ENCODE results near the gene ZDHHC1.

The ZDHHC1 gene, protein sequence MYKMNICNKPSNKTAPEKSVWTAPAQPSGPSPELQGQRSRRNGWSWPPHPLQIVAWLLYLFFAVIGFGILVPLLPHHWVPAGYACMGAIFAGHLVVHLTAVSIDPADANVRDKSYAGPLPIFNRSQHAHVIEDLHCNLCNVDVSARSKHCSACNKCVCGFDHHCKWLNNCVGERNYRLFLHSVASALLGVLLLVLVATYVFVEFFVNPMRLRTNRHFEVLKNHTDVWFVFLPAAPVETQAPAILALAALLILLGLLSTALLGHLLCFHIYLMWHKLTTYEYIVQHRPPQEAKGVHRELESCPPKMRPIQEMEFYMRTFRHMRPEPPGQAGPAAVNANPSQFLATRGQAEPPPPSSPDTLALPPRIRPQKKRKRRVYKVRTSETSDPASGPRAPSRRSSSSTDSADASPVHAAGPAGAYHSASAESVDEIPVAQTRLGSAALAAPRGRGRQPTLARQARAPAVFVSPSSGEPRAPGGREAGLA

DNA sequence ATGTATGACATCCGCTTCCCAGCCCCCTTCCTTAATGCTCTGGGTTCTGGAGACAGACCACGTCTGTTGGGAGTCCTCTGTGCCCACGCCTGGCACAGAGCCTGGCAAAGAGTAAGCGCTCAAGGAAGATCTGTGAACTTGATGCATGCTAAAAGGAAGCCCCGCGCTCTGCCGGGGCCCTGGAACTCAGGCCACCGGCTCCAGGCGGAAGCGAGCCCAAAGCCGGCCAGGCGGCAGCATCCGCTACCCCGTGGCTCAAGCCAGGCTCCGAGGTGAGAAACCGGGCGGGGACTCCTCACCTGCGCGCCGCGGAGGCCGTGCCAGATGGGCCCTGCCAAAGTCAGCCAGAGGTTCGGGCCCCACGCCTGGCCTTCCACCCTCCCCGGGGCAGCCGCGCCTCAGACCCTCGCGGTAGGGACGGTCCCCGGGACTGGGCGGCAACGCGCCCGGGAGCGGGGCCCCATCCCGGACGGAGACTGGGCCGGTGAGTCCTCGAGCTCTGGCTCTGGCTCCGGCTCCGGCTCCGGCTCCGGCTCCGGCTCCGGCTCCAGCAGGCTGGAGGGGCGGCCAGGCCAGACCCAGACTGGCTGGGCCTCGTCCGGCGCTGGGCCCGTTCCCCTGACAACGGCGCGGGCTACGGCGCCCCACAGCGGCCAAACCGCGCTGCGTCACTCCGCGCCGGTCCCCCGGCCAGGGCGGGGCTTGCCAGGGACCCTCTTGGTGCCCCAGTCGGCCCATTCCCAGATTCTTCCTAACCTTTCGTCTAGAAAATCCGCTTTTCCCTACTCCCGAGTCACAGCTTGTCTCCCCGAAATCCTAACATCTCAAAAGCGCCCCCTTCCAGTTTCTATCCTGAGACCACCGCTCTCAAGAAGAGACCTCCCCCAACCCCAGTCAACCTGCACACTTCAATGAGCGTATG, at the start of gene ZDHHC1:
Gene ZDHHC1 (minus strand): TSS at position 606 of the 922 bp plus-strand sequence. CDS start 8,702 bp downstream, outside the sequence.
- H3K4me1 ChIP-seq, result peaks cover 0 to 19% (median 12%) of the 10 kb centered on the region in 4 donors
- H3K36me3 ChIP-seq, result no peaks in the 10 kb centered on the region
- TF ChIP-seq, protein P1, sequence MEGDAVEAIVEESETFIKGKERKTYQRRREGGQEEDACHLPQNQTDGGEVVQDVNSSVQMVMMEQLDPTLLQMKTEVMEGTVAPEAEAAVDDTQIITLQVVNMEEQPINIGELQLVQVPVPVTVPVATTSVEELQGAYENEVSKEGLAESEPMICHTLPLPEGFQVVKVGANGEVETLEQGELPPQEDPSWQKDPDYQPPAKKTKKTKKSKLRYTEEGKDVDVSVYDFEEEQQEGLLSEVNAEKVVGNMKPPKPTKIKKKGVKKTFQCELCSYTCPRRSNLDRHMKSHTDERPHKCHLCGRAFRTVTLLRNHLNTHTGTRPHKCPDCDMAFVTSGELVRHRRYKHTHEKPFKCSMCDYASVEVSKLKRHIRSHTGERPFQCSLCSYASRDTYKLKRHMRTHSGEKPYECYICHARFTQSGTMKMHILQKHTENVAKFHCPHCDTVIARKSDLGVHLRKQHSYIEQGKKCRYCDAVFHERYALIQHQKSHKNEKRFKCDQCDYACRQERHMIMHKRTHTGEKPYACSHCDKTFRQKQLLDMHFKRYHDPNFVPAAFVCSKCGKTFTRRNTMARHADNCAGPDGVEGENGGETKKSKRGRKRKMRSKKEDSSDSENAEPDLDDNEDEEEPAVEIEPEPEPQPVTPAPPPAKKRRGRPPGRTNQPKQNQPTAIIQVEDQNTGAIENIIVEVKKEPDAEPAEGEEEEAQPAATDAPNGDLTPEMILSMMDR (IDR thresholded peaks at IDR 0.05), result peak; percentile 39 to 40
- DNase-seq, result peak; percentile 60 to 81
- no peaks in the 10 kb centered on the region for H3K27me3 ChIP-seq
- peak within 1 kb of the TSS; percentile 73 to 88 for H3K4me3 ChIP-seq
- peak within 1 kb of the TSS; percentile 82 for H3K27ac ChIP-seq
- intact Hi-C loops (cut with DNase I; ENCODE audit: low total_unique reads), result no loop called here
- no peaks in the 10 kb centered on the region for H3K9me3 ChIP-seq

DNA sequence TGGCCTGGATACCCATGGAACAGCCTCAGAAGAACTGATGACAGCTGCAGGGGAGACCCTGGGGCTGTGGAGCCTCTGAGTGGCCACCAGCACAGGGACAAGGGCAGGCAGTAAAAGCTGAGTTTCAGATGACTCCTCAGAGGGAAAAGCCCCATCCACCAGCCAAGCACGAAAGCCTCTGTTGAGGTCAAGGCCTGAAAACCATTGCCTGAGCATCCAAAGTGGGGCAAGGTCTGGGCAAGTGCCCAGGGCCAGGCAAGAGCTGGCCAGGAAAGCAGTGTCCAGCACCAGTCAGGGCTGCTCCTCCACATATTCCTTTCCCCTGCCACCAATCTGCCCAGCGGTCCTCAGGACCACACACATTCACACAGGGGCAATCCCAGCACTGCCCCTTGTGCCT, 48.3 kb upstream of the ZDHHC1 start:
- no peaks in the 10 kb centered on the region for H3K9me3 ChIP-seq
- no peak overlapping the region for H3K27ac ChIP-seq
- no peak for DNase-seq
- no peaks in the 10 kb centered on the region for H3K36me3 ChIP-seq
- intact Hi-C loops (cut with DNase I; ENCODE audit: low total_unique reads), result loop anchor here (5.0 kb wide), 1 partner anchor 37 kb away; no protein-coding TSS in a partner anchor
- no peaks in the 10 kb centered on the region for H3K27me3 ChIP-seq
- no peak overlapping the region for H3K4me3 ChIP-seq
- TF ChIP-seq, protein P1 (IDR thresholded peaks at IDR 0.05), result no peak
- peaks cover 0 to 53% (median 34%) of the 10 kb centered on the region in 4 donors for H3K4me1 ChIP-seq

DNA sequence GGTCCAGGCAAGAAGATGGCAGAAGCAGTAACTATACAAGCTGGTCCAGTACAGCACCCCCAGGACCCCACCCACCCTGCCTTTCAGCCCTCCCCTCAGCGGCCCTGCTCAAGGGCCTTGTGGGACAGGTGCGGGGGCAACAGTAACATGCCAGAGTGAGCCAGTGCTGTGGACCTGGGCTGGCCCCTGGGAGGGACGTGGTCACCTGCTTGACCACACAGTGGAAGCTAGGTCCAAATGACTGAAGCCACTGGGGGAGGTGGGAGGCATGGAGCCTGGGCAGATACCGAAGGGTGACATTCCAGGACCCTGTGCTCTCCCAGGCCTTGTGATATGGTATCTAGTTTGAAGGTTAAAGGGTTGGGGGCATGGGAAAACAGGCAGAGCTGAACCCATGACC, 47.4 kb upstream of the ZDHHC1 start:
- H3K27ac ChIP-seq, result no peak overlapping the region
- no peak overlapping the region for H3K4me3 ChIP-seq
- TF ChIP-seq, protein P1 (IDR thresholded peaks at IDR 0.05), result no peak
- H3K27me3 ChIP-seq, result no peaks in the 10 kb centered on the region
- no peaks in the 10 kb centered on the region for H3K36me3 ChIP-seq
- DNase-seq, result no peak
- no peaks in the 10 kb centered on the region for H3K9me3 ChIP-seq
- peaks cover 0 to 62% (median 42%) of the 10 kb centered on the region in 4 donors for H3K4me1 ChIP-seq
- intact Hi-C loops (cut with DNase I; ENCODE audit: low total_unique reads), result loop anchor here (5.0 kb wide), 1 partner anchor 36 kb away; no protein-coding TSS in a partner anchor

DNA sequence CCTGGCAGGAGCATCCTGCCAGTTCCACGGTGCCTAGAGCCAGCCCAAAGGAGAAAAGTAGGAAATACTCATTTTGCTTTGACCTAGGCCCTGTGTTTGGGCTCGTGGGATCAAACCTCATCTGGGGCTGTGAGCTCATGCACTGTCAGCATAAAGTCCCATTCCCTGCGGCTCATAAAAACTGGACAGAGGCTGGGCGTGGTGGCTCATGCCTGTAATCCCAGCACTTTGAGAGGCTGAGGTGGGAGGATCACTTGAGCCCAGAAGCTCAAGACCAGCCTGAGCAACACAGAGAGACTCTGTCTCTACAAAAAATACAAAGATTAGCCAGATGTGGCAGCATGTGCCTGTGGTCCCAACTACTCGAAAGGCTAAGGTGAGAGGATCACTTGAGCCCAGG, 46.8 kb upstream of the ZDHHC1 start:
- intact Hi-C loops (cut with DNase I; ENCODE audit: low total_unique reads), result loop anchor here (5.0 kb wide), 1 partner anchor 36 kb away; no protein-coding TSS in a partner anchor
- Histone ChIP-seq H3K27ac (no peak overlapping the region), H3K4me1 (peaks cover 0 to 68% (median 49%) of the 10 kb centered on the region in 4 donors), H3K9me3 (no peaks in the 10 kb centered on the region), H3K27me3 (no peaks in the 10 kb centered on the region), H3K36me3 (no peaks in the 10 kb centered on the region), H3K4me3 (no peak overlapping the region)
- DNase-seq, result no peak
- TF ChIP-seq, protein P1 (IDR thresholded peaks at IDR 0.05), result no peak

DNA sequence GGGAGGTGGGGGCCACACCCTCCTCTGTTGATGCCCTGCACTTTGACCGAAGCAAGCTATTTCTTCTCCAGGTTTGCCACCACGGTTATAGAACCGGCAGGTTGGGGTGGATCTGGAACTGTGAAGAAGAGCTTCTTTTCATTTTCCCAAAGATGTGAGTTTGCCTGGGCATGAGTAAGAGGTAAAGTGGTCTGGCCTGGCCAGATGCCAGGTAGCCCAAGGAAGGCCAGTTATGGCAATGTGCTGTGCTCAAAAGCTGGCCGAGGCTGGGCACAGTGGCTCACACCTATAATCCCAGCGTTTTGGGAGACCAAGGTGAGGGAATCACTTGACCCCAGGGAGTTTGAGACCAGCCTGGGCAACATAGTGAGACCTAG, 46.0 kb upstream of the ZDHHC1 start:
- H3K4me3 ChIP-seq, result no peak overlapping the region
- no peaks in the 10 kb centered on the region for H3K9me3 ChIP-seq
- H3K4me1 ChIP-seq, result peaks cover 0 to 76% (median 57%) of the 10 kb centered on the region in 4 donors
- intact Hi-C loops (cut with DNase I; ENCODE audit: low total_unique reads), result loop anchor here (5.0 kb wide), 1 partner anchor 35 kb away; no protein-coding TSS in a partner anchor
- no peaks in the 10 kb centered on the region for H3K27me3 ChIP-seq
- TF ChIP-seq, protein P1 (IDR thresholded peaks at IDR 0.05), result no peak
- no peaks in the 10 kb centered on the region for H3K36me3 ChIP-seq
- no peak for DNase-seq
- no peak overlapping the region for H3K27ac ChIP-seq
